Astrocyte (in vitro differentiated cells and primary cell): ENCODE results near the gene NPAS3. TPM values are rescaled to one million over a fixed set of nuclear protein-coding genes. Genes with fewer than 3 reads are reported as not detected.

Source experiments
- DNase-seq: peaks from one replicate; pipeline ENCODE4 v3.0.0-alpha.2; 2010; ENCODE audit warnings: low read depth
- FAIRE-seq: peaks from 2 replicates; lab custom pipeline; 2011; peaks lifted over from hg19 to GRCh38; lab: Jason Lieb, UNC
- H2AFZ ChIP-seq: 2 replicates; pipeline ENCODE4 v1.6.0; 2012; ENCODE audit warnings: low read depth, low read length, inconsistent platforms
- H3K27ac ChIP-seq: 2 replicates; pipeline ENCODE4 v1.5.1; 2011; ENCODE audit warnings: low read depth, low read length, inconsistent platforms
- H3K27me3 ChIP-seq: 2 replicates; pipeline ENCODE4 v1.6.0; 2011; ENCODE audit warnings: low read length, inconsistent platforms; ENCODE audit not compliant: insufficient read depth
- H3K36me3 ChIP-seq: 2 replicates; pipeline ENCODE4 v1.5.1; 2011; ENCODE audit warnings: low read length, inconsistent platforms; ENCODE audit not compliant: insufficient read depth
- H3K4me1 ChIP-seq: 2 replicates; pipeline ENCODE4 v1.5.1; 2011; ENCODE audit warnings: low read length, inconsistent platforms; ENCODE audit not compliant: insufficient read depth
- H3K4me2 ChIP-seq: 2 replicates; pipeline ENCODE4 v1.6.0; 2012; ENCODE audit warnings: low read length, inconsistent platforms
- H3K4me3 ChIP-seq: 2 replicates; pipeline ENCODE4 v1.5.1; 2011; ENCODE audit warnings: low read depth, mild to moderate bottlenecking, low read length, inconsistent platforms; ENCODE audit not compliant: insufficient read depth
- H3K79me2 ChIP-seq: 2 replicates; pipeline ENCODE4 v1.6.0; 2012; ENCODE audit warnings: mild to moderate bottlenecking, low read length, inconsistent platforms; ENCODE audit not compliant: insufficient read depth
- H3K9ac ChIP-seq: 2 replicates; pipeline ENCODE4 v1.6.0; 2012; ENCODE audit warnings: mild to moderate bottlenecking, low read length, inconsistent platforms
- H3K9me3 ChIP-seq: 2 replicates; pipeline ENCODE4 v1.5.1; 2012; ENCODE audit warnings: low read depth, mild to moderate bottlenecking, low read length, inconsistent platforms; ENCODE audit not compliant: insufficient read depth
- H4K20me1 ChIP-seq: 2 replicates; pipeline ENCODE4 v1.6.0; 2012; ENCODE audit warnings: low read length, inconsistent platforms; ENCODE audit not compliant: insufficient read depth
- H3K27ac Mint-ChIP-seq: one replicate; pipeline ENCODE4 v1.8.0; 2021; ENCODE audit warnings: mild to moderate bottlenecking, mixed read lengths; ENCODE audit not compliant: unreplicated experiment
- H3K27me3 Mint-ChIP-seq: one replicate; pipeline ENCODE4 v1.8.0; 2021; ENCODE audit warnings: low read depth, mixed read lengths; ENCODE audit not compliant: unreplicated experiment
- H3K36me3 Mint-ChIP-seq: one replicate; pipeline ENCODE4 v1.8.0; 2021; ENCODE audit warnings: low read depth, mixed read lengths; ENCODE audit not compliant: unreplicated experiment
- H3K4me1 Mint-ChIP-seq: one replicate; pipeline ENCODE4 v1.8.0; 2021; ENCODE audit warnings: low read depth, mixed read lengths; ENCODE audit not compliant: unreplicated experiment
- H3K4me3 Mint-ChIP-seq: one replicate; pipeline ENCODE4 v1.8.0; 2021; ENCODE audit warnings: mild to moderate bottlenecking, moderate library complexity, mixed read lengths; ENCODE audit not compliant: unreplicated experiment
- H3K9me3 Mint-ChIP-seq: one replicate; pipeline ENCODE4 v1.8.0; 2021; ENCODE audit warnings: mild to moderate bottlenecking, mixed read lengths; ENCODE audit not compliant: unreplicated experiment
- CTCF ChIP-seq: IDR thresholded peaks from 2 replicates; pipeline ENCODE4 v1.5.1; 2011; ENCODE audit warnings: low read depth, mild to moderate bottlenecking, inconsistent platforms, low read length, moderate library complexity; ENCODE audit not compliant: insufficient read depth
- EZH2 ChIP-seq: IDR thresholded peaks from 2 replicates; pipeline ENCODE4 v1.6.1; 2012; ENCODE audit warnings: mild to moderate bottlenecking, low read length, inconsistent platforms; ENCODE audit not compliant: insufficient read depth
- total RNA-seq: library from RNA; stranded (reverse); gene quantifications from 2 replicates; pipeline ENCODE4 v1.2.1, GENCODE V29; 2021

Gene NPAS3
- total RNA-seq, 1 donor from 2014 or later, result 2.6 TPM

GRCh38 chr14:33788161-33788560 lies 849.5 kb downstream of the NPAS3 start:
- no peak overlapping the region for H3K27ac ChIP-seq
- H3K9me3 ChIP-seq, result no peaks in the 10 kb centered on the region
- FAIRE-seq (peak; percentile 56), DNase-seq (no peak)
- Mint-ChIP-seq H3K36me3 (no peaks in the 10 kb centered on the region), H3K9me3 (no peaks in the 10 kb centered on the region), H3K27ac (no peak overlapping the region), H3K27me3 (peaks cover 6% of the 10 kb centered on the region), H3K4me1 (peaks cover 17% of the 10 kb centered on the region), H3K4me3 (no peak overlapping the region)
- no peak overlapping the region for H3K9ac ChIP-seq
- no peak for TF ChIP-seq EZH2
- TF ChIP-seq CTCF, result no peak
- H3K27me3 ChIP-seq, result no peaks in the 10 kb centered on the region
- no peak overlapping the region for H3K4me2 ChIP-seq
- H2AFZ ChIP-seq, result no peak overlapping the region
- H3K4me1 ChIP-seq, result peaks cover 7% of the 10 kb centered on the region
- H4K20me1 ChIP-seq, result no peaks in the 10 kb centered on the region
- no peak overlapping the region for H3K4me3 ChIP-seq
- no peaks in the 10 kb centered on the region for H3K79me2 ChIP-seq
- no peaks in the 10 kb centered on the region for H3K36me3 ChIP-seq

- Histone ChIP-seq H3K27me3 (no peaks in the 10 kb centered on the region), H3K4me3 (no peak overlapping the region), H2AFZ (no peak overlapping the region), H3K4me2 (no peak overlapping the region), H3K27ac (no peak overlapping the region), H3K9me3 (no peaks in the 10 kb centered on the region), H3K9ac (no peak overlapping the region), H3K79me2 (no peaks in the 10 kb centered on the region), H3K4me1 (peaks cover 21% of the 10 kb centered on the region), H3K36me3 (no peaks in the 10 kb centered on the region), H4K20me1 (no peaks in the 10 kb centered on the region)
- DNase-seq, result peak; percentile 9
- TF ChIP-seq EZH2 (no peak), CTCF (no peak)
- Mint-ChIP-seq H3K4me3 (no peak overlapping the region), H3K27ac (peak overlapping the region; percentile 8), H3K4me1 (peaks cover 20% of the 10 kb centered on the region), H3K9me3 (no peaks in the 10 kb centered on the region), H3K36me3 (no peaks in the 10 kb centered on the region), H3K27me3 (peaks cover 8% of the 10 kb centered on the region)
- no peak for FAIRE-seq
Observed at GRCh38 chr14:33790996-33791395, 852.3 kb downstream of the NPAS3 start.

- no peak overlapping the region for H3K27ac ChIP-seq
- H3K4me1 Mint-ChIP-seq, result peaks cover 27% of the 10 kb centered on the region
- H3K9ac ChIP-seq, result no peak overlapping the region
- H3K27me3 Mint-ChIP-seq, result peaks cover 8% of the 10 kb centered on the region
- DNase-seq (no peak), FAIRE-seq (no peak)
- H4K20me1 ChIP-seq, result no peaks in the 10 kb centered on the region
- H3K4me1 ChIP-seq, result peaks cover 26% of the 10 kb centered on the region
- no peaks in the 10 kb centered on the region for H3K9me3 Mint-ChIP-seq
- H3K9me3 ChIP-seq, result no peaks in the 10 kb centered on the region
- H2AFZ ChIP-seq, result no peak overlapping the region
- no peak overlapping the region for H3K4me3 ChIP-seq
- TF ChIP-seq CTCF, result no peak
- TF ChIP-seq EZH2, result no peak
- no peaks in the 10 kb centered on the region for H3K36me3 ChIP-seq
- no peaks in the 10 kb centered on the region for H3K27me3 ChIP-seq
- H3K4me2 ChIP-seq, result peak overlapping the region; percentile 79
- no peaks in the 10 kb centered on the region for H3K79me2 ChIP-seq
- no peak overlapping the region for H3K27ac Mint-ChIP-seq
- no peak overlapping the region for H3K4me3 Mint-ChIP-seq
- H3K36me3 Mint-ChIP-seq, result no peaks in the 10 kb centered on the region
Observed at GRCh38 chr14:33792009-33792719, 853.5 kb downstream of the NPAS3 start.
